HL-60 (cell line): ENCODE results near the gene HDAC7.

ENCODE experiments used
- DNase-seq, 2 experiments: peaks; one replicate each; pipeline ENCODE4 v3.0.0-alpha.2; 2010 to 2020; ENCODE audit warnings: low read depth in 1 of 2, low spot score in 1 of 2
- H3K27ac ChIP-seq: fragments of 250-450 bp; sonication (Bioruptor Pico); replicated peaks from 2 replicates; pipeline ENCODE4 v1.5.1; 2020; ENCODE audit warnings: mild to moderate bottlenecking, moderate library complexity
- H3K27me3 ChIP-seq: fragments of 250-450 bp; sonication (Bioruptor Pico); 2 replicates; pipeline ENCODE4 v1.5.1; 2021; ENCODE audit warnings: mild to moderate bottlenecking, moderate library complexity; ENCODE audit not compliant: insufficient read depth, poor library complexity, severe bottlenecking
- H3K4me3 ChIP-seq: replicated peaks from 2 replicates; pipeline ENCODE4 v1.5.1; 2011; ENCODE audit warnings: mild to moderate bottlenecking, control low read depth, low read length; ENCODE audit not compliant: insufficient read depth
- GABPA ChIP-seq: IDR thresholded peaks from 2 replicates; pipeline ENCODE4 v1.6.1; 2012; ENCODE audit warnings: low read depth
- POLR2AphosphoS5 ChIP-seq: IDR thresholded peaks from 2 replicates; pipeline ENCODE4 v1.6.1; 2012; ENCODE audit warnings: low read depth
- SPI1 ChIP-seq: IDR thresholded peaks from 2 replicates; pipeline ENCODE4 v1.6.1; 2012; ENCODE audit warnings: low read depth, mild to moderate bottlenecking, borderline replicate concordance
- TF ChIP-seq, protein P1 (sequence below): IDR thresholded peaks from one replicate; pipeline ENCODE4 v1.5.1; 2011; ENCODE audit warnings: low read length, control low read depth, inconsistent platforms; ENCODE audit not compliant: insufficient read depth
- TF ChIP-seq, protein P2 (sequence below): IDR thresholded peaks from 2 replicates; pipeline ENCODE4 v1.6.1; 2012; ENCODE audit warnings: low read depth; ENCODE audit not compliant: insufficient replicate concordance

The HDAC7 gene

DNA sequence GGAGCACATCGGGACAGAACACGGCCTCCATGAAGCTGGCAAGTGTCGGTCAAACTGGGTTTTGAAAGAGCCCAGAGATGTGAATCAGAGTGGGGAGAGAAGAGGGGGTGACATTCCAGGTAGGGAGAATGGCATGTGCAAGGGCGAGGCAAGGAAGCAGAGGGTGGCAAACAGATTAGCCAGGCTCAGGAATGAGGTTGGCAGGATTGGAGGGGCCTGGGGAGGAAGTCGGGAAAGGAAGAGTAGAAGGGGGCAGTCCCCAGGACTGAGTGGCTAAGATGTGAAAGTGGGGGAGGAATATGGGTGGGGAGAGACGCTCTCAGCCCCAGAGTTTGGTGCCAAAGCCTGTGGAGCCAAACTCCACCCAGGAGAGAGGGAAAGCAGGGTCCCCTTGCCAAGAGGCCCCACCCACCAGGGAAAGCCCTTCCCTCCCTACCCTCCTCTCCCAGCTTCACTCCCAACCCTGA is 5.5 kb upstream of the HDAC7 start:
- no peak for DNase-seq
- H3K27ac ChIP-seq, result no peak overlapping the region
- no peak for TF ChIP-seq GABPA
- TF ChIP-seq, protein P1, sequence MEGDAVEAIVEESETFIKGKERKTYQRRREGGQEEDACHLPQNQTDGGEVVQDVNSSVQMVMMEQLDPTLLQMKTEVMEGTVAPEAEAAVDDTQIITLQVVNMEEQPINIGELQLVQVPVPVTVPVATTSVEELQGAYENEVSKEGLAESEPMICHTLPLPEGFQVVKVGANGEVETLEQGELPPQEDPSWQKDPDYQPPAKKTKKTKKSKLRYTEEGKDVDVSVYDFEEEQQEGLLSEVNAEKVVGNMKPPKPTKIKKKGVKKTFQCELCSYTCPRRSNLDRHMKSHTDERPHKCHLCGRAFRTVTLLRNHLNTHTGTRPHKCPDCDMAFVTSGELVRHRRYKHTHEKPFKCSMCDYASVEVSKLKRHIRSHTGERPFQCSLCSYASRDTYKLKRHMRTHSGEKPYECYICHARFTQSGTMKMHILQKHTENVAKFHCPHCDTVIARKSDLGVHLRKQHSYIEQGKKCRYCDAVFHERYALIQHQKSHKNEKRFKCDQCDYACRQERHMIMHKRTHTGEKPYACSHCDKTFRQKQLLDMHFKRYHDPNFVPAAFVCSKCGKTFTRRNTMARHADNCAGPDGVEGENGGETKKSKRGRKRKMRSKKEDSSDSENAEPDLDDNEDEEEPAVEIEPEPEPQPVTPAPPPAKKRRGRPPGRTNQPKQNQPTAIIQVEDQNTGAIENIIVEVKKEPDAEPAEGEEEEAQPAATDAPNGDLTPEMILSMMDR, result no peak
- TF ChIP-seq POLR2AphosphoS5, result no peak
- TF ChIP-seq, protein P2, sequence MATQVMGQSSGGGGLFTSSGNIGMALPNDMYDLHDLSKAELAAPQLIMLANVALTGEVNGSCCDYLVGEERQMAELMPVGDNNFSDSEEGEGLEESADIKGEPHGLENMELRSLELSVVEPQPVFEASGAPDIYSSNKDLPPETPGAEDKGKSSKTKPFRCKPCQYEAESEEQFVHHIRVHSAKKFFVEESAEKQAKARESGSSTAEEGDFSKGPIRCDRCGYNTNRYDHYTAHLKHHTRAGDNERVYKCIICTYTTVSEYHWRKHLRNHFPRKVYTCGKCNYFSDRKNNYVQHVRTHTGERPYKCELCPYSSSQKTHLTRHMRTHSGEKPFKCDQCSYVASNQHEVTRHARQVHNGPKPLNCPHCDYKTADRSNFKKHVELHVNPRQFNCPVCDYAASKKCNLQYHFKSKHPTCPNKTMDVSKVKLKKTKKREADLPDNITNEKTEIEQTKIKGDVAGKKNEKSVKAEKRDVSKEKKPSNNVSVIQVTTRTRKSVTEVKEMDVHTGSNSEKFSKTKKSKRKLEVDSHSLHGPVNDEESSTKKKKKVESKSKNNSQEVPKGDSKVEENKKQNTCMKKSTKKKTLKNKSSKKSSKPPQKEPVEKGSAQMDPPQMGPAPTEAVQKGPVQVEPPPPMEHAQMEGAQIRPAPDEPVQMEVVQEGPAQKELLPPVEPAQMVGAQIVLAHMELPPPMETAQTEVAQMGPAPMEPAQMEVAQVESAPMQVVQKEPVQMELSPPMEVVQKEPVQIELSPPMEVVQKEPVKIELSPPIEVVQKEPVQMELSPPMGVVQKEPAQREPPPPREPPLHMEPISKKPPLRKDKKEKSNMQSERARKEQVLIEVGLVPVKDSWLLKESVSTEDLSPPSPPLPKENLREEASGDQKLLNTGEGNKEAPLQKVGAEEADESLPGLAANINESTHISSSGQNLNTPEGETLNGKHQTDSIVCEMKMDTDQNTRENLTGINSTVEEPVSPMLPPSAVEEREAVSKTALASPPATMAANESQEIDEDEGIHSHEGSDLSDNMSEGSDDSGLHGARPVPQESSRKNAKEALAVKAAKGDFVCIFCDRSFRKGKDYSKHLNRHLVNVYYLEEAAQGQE, result no peak
- TF ChIP-seq SPI1, result no peak
- no peaks in the 10 kb centered on the region for H3K27me3 ChIP-seq
- H3K4me3 ChIP-seq, result no peak overlapping the region

DNA sequence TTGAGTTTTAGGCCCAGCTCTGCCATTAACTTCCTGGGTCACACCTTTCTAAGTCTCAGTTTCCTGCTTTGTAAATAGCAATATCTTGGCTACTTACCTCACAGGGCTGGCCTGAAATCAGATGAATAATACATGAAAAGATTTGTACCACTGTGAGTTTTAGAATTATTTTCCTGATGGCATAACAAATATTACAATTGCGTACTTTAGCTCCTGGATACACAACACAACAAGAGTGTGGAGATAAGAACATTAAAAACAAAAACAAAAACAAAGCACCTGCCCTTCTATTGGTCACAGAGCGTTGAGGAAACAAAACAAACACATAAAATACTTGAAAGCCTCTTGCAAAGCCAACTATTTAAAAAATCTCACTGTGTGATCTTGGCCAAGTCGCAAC is 4.9 kb upstream of the HDAC7 start:
- TF ChIP-seq, protein P1, result no peak
- TF ChIP-seq, protein P2, result no peak
- no peak for TF ChIP-seq GABPA
- TF ChIP-seq SPI1, result no peak
- no peak for TF ChIP-seq POLR2AphosphoS5
- Histone ChIP-seq H3K27ac (no peak overlapping the region), H3K4me3 (no peak overlapping the region), H3K27me3 (no peaks in the 10 kb centered on the region)
- DNase-seq, result no peak

DNA sequence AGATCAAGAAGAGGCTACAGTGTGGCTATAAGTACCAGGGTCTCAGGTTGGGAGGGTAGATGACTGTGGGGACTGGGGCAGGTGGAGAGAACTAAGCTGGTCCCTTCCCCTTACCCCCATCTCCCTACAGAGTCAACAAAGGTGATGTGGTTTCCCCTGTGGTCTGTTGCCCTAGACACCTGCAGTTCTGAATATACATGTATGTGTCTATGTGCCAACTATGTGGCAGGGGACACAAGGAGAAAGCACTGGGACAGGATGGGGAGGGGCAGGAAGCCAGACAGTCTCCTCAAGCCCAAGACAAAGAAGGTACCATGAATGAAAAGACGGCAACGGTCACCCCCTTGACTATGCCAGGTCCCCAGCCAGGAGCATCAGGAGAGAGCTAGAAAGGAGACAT is 4.5 kb upstream of the HDAC7 start:
- DNase-seq, result no peak
- TF ChIP-seq SPI1 (no peak), POLR2AphosphoS5 (no peak), GABPA (no peak)
- TF ChIP-seq, protein P1, result no peak
- TF ChIP-seq, protein P2, result no peak
- Histone ChIP-seq H3K4me3 (no peak overlapping the region), H3K27ac (no peak overlapping the region), H3K27me3 (no peaks in the 10 kb centered on the region)
